Measurements from ENCODE around the gene SH3GL1.

The SH3GL1 gene

GRCh38 chr19:4376671-4376990 lies 23.7 kb downstream of the SH3GL1 start:
- no peaks in the 10 kb centered on the region for H3K4me1 ChIP-seq (ENCODE audit: low read length)
- TF ChIP-seq CTCF (IDR thresholded peaks at IDR 0.05; ENCODE audit: low read length), result no peak
- TF ChIP-seq EZH2phosphoT487 (IDR thresholded peaks at IDR 0.05; ENCODE audit: low read length), result no peak
- no peak for TF ChIP-seq EZH2 (optimal IDR thresholded peaks at IDR 0.05; ENCODE audit: low read depth, low read length)
- peaks cover 20% of the 10 kb centered on the region for H4K20me1 ChIP-seq (ENCODE audit: insufficient read depth, low read length)
- DNase-seq, result no peak
- no peak overlapping the region for H3K4me3 ChIP-seq (ENCODE audit: low read length)
- H3K79me2 ChIP-seq (ENCODE audit: low read length), result peaks cover 100% of the 10 kb centered on the region
- H3F3A ChIP-seq (ENCODE audit: insufficient read depth, low read length), result no peaks in the 10 kb centered on the region
- H3K9me3 ChIP-seq (replicated peaks; ENCODE audit: insufficient read depth, low read length), result no peaks in the 10 kb centered on the region
- no peak overlapping the region for H3K9ac ChIP-seq (ENCODE audit: low read length)
- H2AFZ ChIP-seq (ENCODE audit: low read length), result no peak overlapping the region
- no peaks in the 10 kb centered on the region for H3K36me3 ChIP-seq (replicated peaks; ENCODE audit: insufficient read depth, low read length)
- H3K4me2 ChIP-seq (ENCODE audit: low read depth, low read length), result no peak overlapping the region
- H3K27me3 ChIP-seq (replicated peaks; ENCODE audit: insufficient read depth, low read length), result no peaks in the 10 kb centered on the region
- no peak overlapping the region for H3K27ac ChIP-seq (ENCODE audit: low read length)
- H3K9me2 ChIP-seq (replicated peaks; ENCODE audit: insufficient read depth, low read length), result no peaks in the 10 kb centered on the region

- H3F3A ChIP-seq (ENCODE audit: insufficient read depth, low read length), result no peaks in the 10 kb centered on the region
- peaks cover 3% of the 10 kb centered on the region; the same call in 1 of the 2 replicates for H3K4me1 ChIP-seq (ENCODE audit: low read length)
- no peak overlapping the region for H3K4me2 ChIP-seq (ENCODE audit: low read depth, low read length)
- peaks cover 20% of the 10 kb centered on the region for H4K20me1 ChIP-seq (ENCODE audit: insufficient read depth, low read length)
- H3K9me2 ChIP-seq (replicated peaks; ENCODE audit: insufficient read depth, low read length), result no peaks in the 10 kb centered on the region
- H3K79me2 ChIP-seq (ENCODE audit: low read length), result peaks cover 100% of the 10 kb centered on the region
- H3K36me3 ChIP-seq (replicated peaks; ENCODE audit: insufficient read depth, low read length), result no peaks in the 10 kb centered on the region
- H3K27ac ChIP-seq (ENCODE audit: low read length), result no peak overlapping the region
- no peak for DNase-seq
- H3K27me3 ChIP-seq (replicated peaks; ENCODE audit: insufficient read depth, low read length), result no peaks in the 10 kb centered on the region
- no peak overlapping the region for H3K9ac ChIP-seq (ENCODE audit: low read length)
- no peak overlapping the region for H3K4me3 ChIP-seq (ENCODE audit: low read length)
- no peak for TF ChIP-seq EZH2 (optimal IDR thresholded peaks at IDR 0.05; ENCODE audit: low read depth, low read length)
- no peak for TF ChIP-seq EZH2phosphoT487 (IDR thresholded peaks at IDR 0.05; ENCODE audit: low read length)
- TF ChIP-seq CTCF (IDR thresholded peaks at IDR 0.05; ENCODE audit: low read length), result no peak
- H2AFZ ChIP-seq (ENCODE audit: low read length), result no peak overlapping the region
- H3K9me3 ChIP-seq (replicated peaks; ENCODE audit: insufficient read depth, low read length), result no peaks in the 10 kb centered on the region
These were observed 24.2 kb downstream of the SH3GL1 start for GRCh38 chr19:4376028-4376670.

- Histone ChIP-seq H3K4me2 (ENCODE audit: low read depth, low read length) (no peak overlapping the region), H3K9ac (ENCODE audit: low read length) (no peak overlapping the region), H3K4me1 (ENCODE audit: low read length) (peaks cover 11% of the 10 kb centered on the region), H3K9me3 (replicated peaks; ENCODE audit: insufficient read depth, low read length) (no peaks in the 10 kb centered on the region), H3K27ac (ENCODE audit: low read length) (no peak overlapping the region), H2AFZ (ENCODE audit: low read length) (no peak overlapping the region), H3K27me3 (replicated peaks; ENCODE audit: insufficient read depth, low read length) (no peaks in the 10 kb centered on the region), H3K79me2 (ENCODE audit: low read length) (peaks cover 100% of the 10 kb centered on the region), H3K9me2 (replicated peaks; ENCODE audit: insufficient read depth, low read length) (no peaks in the 10 kb centered on the region), H4K20me1 (ENCODE audit: insufficient read depth, low read length) (peaks cover 18% of the 10 kb centered on the region), H3F3A (ENCODE audit: insufficient read depth, low read length) (peaks cover 4% of the 10 kb centered on the region; the same call in 1 of the 2 replicates), H3K36me3 (replicated peaks; ENCODE audit: insufficient read depth, low read length) (no peaks in the 10 kb centered on the region), H3K4me3 (ENCODE audit: low read length) (no peak overlapping the region)
- TF ChIP-seq CTCF (IDR thresholded peaks at IDR 0.05; ENCODE audit: low read length), result no peak
- no peak for TF ChIP-seq EZH2 (optimal IDR thresholded peaks at IDR 0.05; ENCODE audit: low read depth, low read length)
- no peak for TF ChIP-seq EZH2phosphoT487 (IDR thresholded peaks at IDR 0.05; ENCODE audit: low read length)
- DNase-seq, result no peak
These were observed 25.0 kb downstream of the SH3GL1 start for GRCh38 chr19:4375164-4376027.
